ENCODE data around the gene NYAP2. TPM values are rescaled to one million over a fixed set of nuclear protein-coding genes. Genes with fewer than 3 reads are reported as not detected.

The NYAP2 gene
- total RNA-seq, 6 experiments from 2014 or later, result not detected

- H3K36me3 Mint-ChIP-seq (ENCODE audit: low read depth), result no peaks in the 10 kb centered on the region
- no peak overlapping the region for H3K4me3 Mint-ChIP-seq
- DNase-seq, result no peak
- H3K27ac Mint-ChIP-seq, result no peak overlapping the region
- H3K4me1 Mint-ChIP-seq (ENCODE audit: low read depth), result peaks cover 14% of the 10 kb centered on the region
- no peaks in the 10 kb centered on the region for H3K9me3 Mint-ChIP-seq
- TF ChIP-seq CTCF (IDR thresholded peaks at IDR 0.05), result no peak
- H3K27me3 Mint-ChIP-seq (ENCODE audit: insufficient read depth), result no peaks in the 10 kb centered on the region; the same call in 1 of the 2 replicates
These were observed 72.0 kb downstream of the NYAP2 start for GRCh38 chr2:225471482-225471881.

GRCh38 chr2:225472161-225472560 lies 72.7 kb downstream of the NYAP2 start:
- Mint-ChIP-seq H3K4me3 (no peak overlapping the region), H3K36me3 (ENCODE audit: low read depth) (no peaks in the 10 kb centered on the region), H3K9me3 (no peaks in the 10 kb centered on the region), H3K4me1 (ENCODE audit: low read depth) (peaks cover 14% of the 10 kb centered on the region), H3K27ac (no peak overlapping the region), H3K27me3 (ENCODE audit: insufficient read depth) (no peaks in the 10 kb centered on the region; the same call in 1 of the 2 replicates)
- no peak for TF ChIP-seq CTCF (IDR thresholded peaks at IDR 0.05)
- no peak for DNase-seq

GRCh38 chr2:225479386-225479785 lies 79.9 kb downstream of the NYAP2 start:
- no peak overlapping the region for H3K27ac Mint-ChIP-seq
- no peak for DNase-seq
- no peak for TF ChIP-seq CTCF (IDR thresholded peaks at IDR 0.05)
- H3K9me3 Mint-ChIP-seq, result no peaks in the 10 kb centered on the region
- H3K4me3 Mint-ChIP-seq, result no peak overlapping the region
- H3K36me3 Mint-ChIP-seq (ENCODE audit: low read depth), result no peaks in the 10 kb centered on the region
- H3K27me3 Mint-ChIP-seq (ENCODE audit: insufficient read depth), result no peaks in the 10 kb centered on the region; the same call in 1 of the 2 replicates
- no peaks in the 10 kb centered on the region for H3K4me1 Mint-ChIP-seq (ENCODE audit: low read depth)

GRCh38 chr2:225484751-225485150 lies 85.2 kb downstream of the NYAP2 start:
- DNase-seq, result no peak
- no peak for TF ChIP-seq CTCF (IDR thresholded peaks at IDR 0.05)

GRCh38 chr2:225486236-225486635 lies 86.7 kb downstream of the NYAP2 start:
- no peak overlapping the region for H3K4me3 Mint-ChIP-seq
- DNase-seq, result no peak
- H3K9me3 Mint-ChIP-seq, result no peaks in the 10 kb centered on the region
- no peaks in the 10 kb centered on the region; the same call in 1 of the 2 replicates for H3K27me3 Mint-ChIP-seq (ENCODE audit: insufficient read depth)
- no peaks in the 10 kb centered on the region for H3K4me1 Mint-ChIP-seq (ENCODE audit: low read depth)
- no peaks in the 10 kb centered on the region for H3K36me3 Mint-ChIP-seq (ENCODE audit: low read depth)
- TF ChIP-seq CTCF (IDR thresholded peaks at IDR 0.05), result no peak
- H3K27ac Mint-ChIP-seq, result no peak overlapping the region

More at GRCh38 chr2:225484751-225485150, 85.2 kb downstream of the NYAP2 start:
- Mint-ChIP-seq H3K36me3 (ENCODE audit: low read depth) (no peaks in the 10 kb centered on the region), H3K27ac (no peak overlapping the region), H3K27me3 (ENCODE audit: insufficient read depth) (no peaks in the 10 kb centered on the region; the same call in 1 of the 2 replicates), H3K9me3 (no peaks in the 10 kb centered on the region), H3K4me3 (no peak overlapping the region), H3K4me1 (ENCODE audit: low read depth) (no peaks in the 10 kb centered on the region)

Data from HFFc6 (cell line).